ENCODE measurements around the gene CPNE6. TPM values are rescaled to one million over a fixed set of nuclear protein-coding genes. Genes with fewer than 3 reads are reported as not detected.

The CPNE6 gene
- polyA plus RNA-seq, 2 of the 4 experiments (the other 2 are of a cell fraction) = not detected

- TF ChIP-seq BCL3 (IDR thresholded peaks at IDR 0.05) (no peak), ZNF302 (CRISPR knock-in tag; IDR thresholded peaks at IDR 0.05) (no peak), EHMT2 (IDR thresholded peaks at IDR 0.05; ENCODE audit: low read depth) (no peak), USF2 (IDR thresholded peaks at IDR 0.05) (no peak), POLR2A (IDR thresholded peaks at IDR 0.05; ENCODE audit: low read length) (no peak), HMGXB4 (CRISPR knock-in tag; IDR thresholded peaks at IDR 0.05; ENCODE audit: borderline replicate concordance) (no peak), KDM1A (IDR thresholded peaks at IDR 0.05; ENCODE audit: low read depth) (no peak)
These were observed 10.1 kb upstream of the CPNE6 start (continued) for GRCh38 chr14:24060984-24061913.

- no peak for TF ChIP-seq MYC (IDR thresholded peaks at IDR 0.05; ENCODE audit: borderline replicate concordance, low read length)
- TF ChIP-seq EP300 (IDR thresholded peaks at IDR 0.05) = no peak
- no peak for TF ChIP-seq TFCP2L1 (CRISPR knock-in tag; IDR thresholded peaks at IDR 0.05)
- no peak for TF ChIP-seq REST (IDR thresholded peaks at IDR 0.05)
- no peak for TF ChIP-seq NR3C1 (IDR thresholded peaks at IDR 0.05)
- no peak for TF ChIP-seq EHMT2 (IDR thresholded peaks at IDR 0.05; ENCODE audit: low read depth)
- H3K4me1 ChIP-seq = no peaks in the 10 kb centered on the region
- no peak for ATAC-seq
- no peaks in the 10 kb centered on the region for H3K9me3 ChIP-seq
- no peak overlapping the region for H3K27ac ChIP-seq
- no peak overlapping the region for H3K4me3 ChIP-seq
- ChIA-PET CTCF (interaction anchor here (0.6 to 15.8 kb wide), 8 partner anchors 9 to 234 kb away, joined by 3 to 405 read pairs (median 10); partner anchors contain the start of genes CPNE6 and PCK2), POLR2A (interaction anchor here (0.9 kb wide), 1 partner anchor 11 kb away, joined by 3 read pairs; no protein-coding TSS in a partner anchor)
- FAIRE-seq = no peak
- no peak for DNase-seq (ENCODE audit: low read depth in 1 of 2, low spot score in 1 of 2)
- WGBS (ENCODE audit: missing lambda C conversion rate) = 71% methylated on average over 13 of the region's 14 CpGs
- no peak overlapping the region for H3K4me2 ChIP-seq
These were observed 9.0 kb upstream of the CPNE6 start for GRCh38 chr14:24062216-24062980.

Data from A549 (cell line).